ENCODE data around the gene APCDD1.

The APCDD1 gene

DNA sequence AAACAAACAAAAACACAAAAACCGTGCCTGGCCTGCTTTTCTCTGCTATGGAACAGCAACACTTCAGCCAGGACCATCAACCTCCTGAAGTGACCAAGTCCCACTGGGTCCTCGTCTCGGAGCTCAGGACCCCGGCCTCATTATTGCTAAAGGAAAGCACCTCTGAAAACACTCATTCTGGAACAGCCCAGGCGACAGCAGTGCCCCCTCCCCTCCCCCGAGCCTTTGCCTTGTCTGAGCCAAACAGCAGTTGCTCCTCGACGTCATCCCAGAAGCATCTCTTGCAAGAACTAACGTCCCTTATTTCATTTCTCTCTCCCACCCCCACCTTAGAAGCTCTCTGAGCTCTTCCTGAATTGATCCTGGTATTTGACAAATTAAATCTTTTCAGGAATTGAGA, 27.4 kb downstream of the APCDD1 start:
- Histone ChIP-seq H3K4me2 (ENCODE audit: low read length) (no peak overlapping the region), H3K9ac (ENCODE audit: low read length) (no peak overlapping the region), H3K4me1 (ENCODE audit: low read length) (no peaks in the 10 kb centered on the region), H3K27me3 (ENCODE audit: low read depth, low read length) (peaks cover 5% of the 10 kb centered on the region; the same call in 1 of the 2 replicates), H3K4me3 (ENCODE audit: low read length) (no peak overlapping the region), H3K9me3 (ENCODE audit: insufficient read depth, low read length) (peaks cover 9% of the 10 kb centered on the region; the same call in 1 of the 2 replicates), H2AFZ (ENCODE audit: low read depth, low read length) (no peak overlapping the region), H3K79me2 (ENCODE audit: low read length) (no peaks in the 10 kb centered on the region), H3K27ac (ENCODE audit: low read length) (no peak overlapping the region), H3K36me3 (replicated peaks; ENCODE audit: low read depth, low read length) (no peaks in the 10 kb centered on the region), H4K20me1 (ENCODE audit: insufficient read depth, low read length) (no peaks in the 10 kb centered on the region)
- TF ChIP-seq, protein P1, sequence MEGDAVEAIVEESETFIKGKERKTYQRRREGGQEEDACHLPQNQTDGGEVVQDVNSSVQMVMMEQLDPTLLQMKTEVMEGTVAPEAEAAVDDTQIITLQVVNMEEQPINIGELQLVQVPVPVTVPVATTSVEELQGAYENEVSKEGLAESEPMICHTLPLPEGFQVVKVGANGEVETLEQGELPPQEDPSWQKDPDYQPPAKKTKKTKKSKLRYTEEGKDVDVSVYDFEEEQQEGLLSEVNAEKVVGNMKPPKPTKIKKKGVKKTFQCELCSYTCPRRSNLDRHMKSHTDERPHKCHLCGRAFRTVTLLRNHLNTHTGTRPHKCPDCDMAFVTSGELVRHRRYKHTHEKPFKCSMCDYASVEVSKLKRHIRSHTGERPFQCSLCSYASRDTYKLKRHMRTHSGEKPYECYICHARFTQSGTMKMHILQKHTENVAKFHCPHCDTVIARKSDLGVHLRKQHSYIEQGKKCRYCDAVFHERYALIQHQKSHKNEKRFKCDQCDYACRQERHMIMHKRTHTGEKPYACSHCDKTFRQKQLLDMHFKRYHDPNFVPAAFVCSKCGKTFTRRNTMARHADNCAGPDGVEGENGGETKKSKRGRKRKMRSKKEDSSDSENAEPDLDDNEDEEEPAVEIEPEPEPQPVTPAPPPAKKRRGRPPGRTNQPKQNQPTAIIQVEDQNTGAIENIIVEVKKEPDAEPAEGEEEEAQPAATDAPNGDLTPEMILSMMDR (IDR thresholded peaks at IDR 0.05; ENCODE audit: low read depth, low read length): no peak
- no peak for TF ChIP-seq EZH2phosphoT487 (IDR thresholded peaks at IDR 0.05; ENCODE audit: low read depth)

DNA sequence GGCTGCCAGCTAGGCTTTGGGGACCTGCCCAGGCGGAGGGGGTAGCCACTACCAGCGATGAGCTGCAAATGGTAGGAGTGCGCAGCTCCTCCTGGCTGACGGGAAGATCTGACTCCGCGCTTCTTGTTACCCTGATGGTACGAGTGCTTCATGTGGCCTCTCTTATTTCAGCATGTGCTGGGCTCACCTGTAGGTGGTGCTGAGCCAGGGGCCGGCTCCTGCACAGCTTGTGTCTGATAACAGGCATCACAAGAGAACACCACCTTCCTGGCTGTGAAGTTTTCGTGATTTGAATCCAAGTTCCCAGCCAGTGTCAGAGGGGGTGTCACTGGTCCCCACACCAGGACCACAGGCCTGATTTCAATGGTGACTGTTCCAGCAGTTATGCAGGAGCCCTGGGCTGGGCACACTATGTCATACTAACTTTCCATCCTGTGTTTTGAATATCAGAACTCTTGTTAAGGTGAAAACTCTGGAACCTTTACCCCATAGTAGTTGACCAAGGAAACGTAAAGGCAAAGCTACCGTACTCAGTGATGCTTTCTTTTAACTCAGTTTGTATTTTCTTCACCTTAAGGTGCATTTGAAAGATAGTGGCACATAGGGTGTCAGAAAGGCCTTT, 28.0 kb downstream of the APCDD1 start:
- no peaks in the 10 kb centered on the region for H3K36me3 ChIP-seq (replicated peaks; ENCODE audit: low read depth, low read length)
- H3K4me2 ChIP-seq (ENCODE audit: low read length): no peak overlapping the region
- H3K27ac ChIP-seq (ENCODE audit: low read length): no peak overlapping the region
- H3K4me3 ChIP-seq (ENCODE audit: low read length): no peak overlapping the region
- H3K79me2 ChIP-seq (ENCODE audit: low read length): no peaks in the 10 kb centered on the region
- peaks cover 9% of the 10 kb centered on the region; the same call in 1 of the 2 replicates for H3K9me3 ChIP-seq (ENCODE audit: insufficient read depth, low read length)
- no peaks in the 10 kb centered on the region for H3K4me1 ChIP-seq (ENCODE audit: low read length)
- TF ChIP-seq, protein P1 (IDR thresholded peaks at IDR 0.05; ENCODE audit: low read depth, low read length): no peak
- TF ChIP-seq EZH2phosphoT487 (IDR thresholded peaks at IDR 0.05; ENCODE audit: low read depth): no peak
- peaks cover 5% of the 10 kb centered on the region; the same call in 1 of the 2 replicates for H3K27me3 ChIP-seq (ENCODE audit: low read depth, low read length)
- no peak overlapping the region for H2AFZ ChIP-seq (ENCODE audit: low read depth, low read length)
- H4K20me1 ChIP-seq (ENCODE audit: insufficient read depth, low read length): no peaks in the 10 kb centered on the region
- no peak overlapping the region for H3K9ac ChIP-seq (ENCODE audit: low read length)

DNA sequence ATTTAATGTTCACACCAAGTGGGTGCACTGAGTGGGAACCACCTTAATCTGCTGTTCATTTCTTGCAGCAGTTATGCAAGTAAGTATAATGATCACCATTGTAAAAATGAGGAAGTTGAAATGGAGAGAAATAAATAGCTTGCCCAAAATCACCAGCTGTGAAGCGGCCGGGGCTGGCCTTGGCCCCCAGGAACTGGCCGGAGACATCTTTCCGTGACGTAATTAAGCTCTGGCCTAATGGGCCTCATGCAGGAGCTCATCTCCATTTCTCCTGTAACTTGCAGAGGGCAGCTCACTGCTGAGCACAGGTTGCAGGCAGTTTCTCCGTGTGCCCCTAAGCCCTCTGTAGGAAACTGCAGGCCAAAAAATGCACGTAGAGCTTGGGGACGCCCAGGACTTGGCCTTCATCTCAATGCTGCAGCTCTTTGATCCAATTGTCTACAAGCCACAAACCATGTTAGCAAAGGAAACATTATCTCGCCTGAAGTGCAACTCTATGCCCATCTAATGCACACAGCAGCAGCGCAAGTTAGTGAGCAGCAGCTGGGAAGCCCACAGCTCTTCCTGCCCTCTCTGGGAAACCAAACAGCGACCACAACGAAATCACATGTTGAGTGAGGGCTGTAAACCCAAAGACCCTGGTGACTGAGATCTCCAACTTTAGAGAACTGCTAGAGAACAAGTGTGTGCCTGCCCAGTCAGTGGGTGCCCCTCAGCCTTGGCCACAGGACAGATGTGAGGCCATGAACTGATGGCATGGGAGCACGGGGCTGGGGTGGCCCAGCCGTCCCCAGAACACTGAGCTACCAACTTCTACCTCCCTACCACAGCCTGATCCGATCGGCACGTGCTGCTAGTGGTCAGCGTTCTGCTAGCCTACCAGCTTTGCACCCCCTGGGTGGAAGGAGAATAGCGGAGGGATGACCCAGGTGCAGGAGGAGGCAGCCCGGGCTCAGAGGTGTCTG, 28.8 kb downstream of the APCDD1 start:
- H3K27me3 ChIP-seq (ENCODE audit: low read depth, low read length): peaks cover 5% of the 10 kb centered on the region; the same call in 1 of the 2 replicates
- H3K79me2 ChIP-seq (ENCODE audit: low read length): no peaks in the 10 kb centered on the region
- H3K9ac ChIP-seq (ENCODE audit: low read length): no peak overlapping the region
- H3K36me3 ChIP-seq (replicated peaks; ENCODE audit: low read depth, low read length): no peaks in the 10 kb centered on the region
- H3K4me3 ChIP-seq (ENCODE audit: low read length): no peak overlapping the region
- peaks cover 9% of the 10 kb centered on the region; the same call in 1 of the 2 replicates for H3K9me3 ChIP-seq (ENCODE audit: insufficient read depth, low read length)
- H3K4me1 ChIP-seq (ENCODE audit: low read length): no peaks in the 10 kb centered on the region
- H4K20me1 ChIP-seq (ENCODE audit: insufficient read depth, low read length): no peaks in the 10 kb centered on the region
- no peak overlapping the region for H3K27ac ChIP-seq (ENCODE audit: low read length)
- no peak overlapping the region for H3K4me2 ChIP-seq (ENCODE audit: low read length)
- TF ChIP-seq EZH2phosphoT487 (IDR thresholded peaks at IDR 0.05; ENCODE audit: low read depth): no peak
- TF ChIP-seq, protein P1 (IDR thresholded peaks at IDR 0.05; ENCODE audit: low read depth, low read length): no peak
- no peak overlapping the region for H2AFZ ChIP-seq (ENCODE audit: low read depth, low read length)

DNA sequence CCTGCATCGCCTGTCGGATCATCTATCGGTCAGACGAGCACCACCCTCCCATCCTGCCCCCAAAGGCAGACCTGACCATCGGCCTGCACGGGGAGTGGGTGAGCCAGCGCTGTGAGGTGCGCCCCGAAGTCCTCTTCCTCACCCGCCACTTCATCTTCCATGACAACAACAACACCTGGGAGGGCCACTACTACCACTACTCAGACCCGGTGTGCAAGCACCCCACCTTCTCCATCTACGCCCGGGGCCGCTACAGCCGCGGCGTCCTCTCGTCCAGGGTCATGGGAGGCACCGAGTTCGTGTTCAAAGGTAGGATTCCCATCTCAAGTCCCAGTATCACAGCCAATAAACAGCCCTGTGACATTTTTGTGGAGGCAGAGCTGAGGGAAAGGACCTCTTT, 31.0 kb downstream of the APCDD1 start:
- Histone ChIP-seq H3K36me3 (replicated peaks; ENCODE audit: low read depth, low read length) (no peaks in the 10 kb centered on the region), H3K9me3 (ENCODE audit: insufficient read depth, low read length) (peaks cover 9% of the 10 kb centered on the region; the same call in 1 of the 2 replicates), H3K4me2 (ENCODE audit: low read length) (no peak overlapping the region), H4K20me1 (ENCODE audit: insufficient read depth, low read length) (no peaks in the 10 kb centered on the region), H2AFZ (ENCODE audit: low read depth, low read length) (no peak overlapping the region), H3K9ac (ENCODE audit: low read length) (no peak overlapping the region), H3K4me1 (ENCODE audit: low read length) (no peaks in the 10 kb centered on the region), H3K27ac (ENCODE audit: low read length) (no peak overlapping the region), H3K27me3 (ENCODE audit: low read depth, low read length) (no peaks in the 10 kb centered on the region), H3K79me2 (ENCODE audit: low read length) (no peaks in the 10 kb centered on the region), H3K4me3 (ENCODE audit: low read length) (no peak overlapping the region)
- TF ChIP-seq EZH2phosphoT487 (IDR thresholded peaks at IDR 0.05; ENCODE audit: low read depth): no peak
- TF ChIP-seq, protein P1 (IDR thresholded peaks at IDR 0.05; ENCODE audit: low read depth, low read length): no peak
